ENCODE data around the gene TRIM69.

- no peak for TF ChIP-seq CTCF (conservative IDR thresholded peaks at IDR 0.05 in 1 of 2, IDR thresholded peaks at IDR 0.05 in 1 of 2; ENCODE audit: low read depth in 1 of 2, low read length in 2 of 2)
- TF ChIP-seq EZH2 (IDR thresholded peaks at IDR 0.05; ENCODE audit: low read length, missing control alignments) = no peak
Observed at GRCh38 chr15:44753345-44753744, 17.0 kb downstream of the TRIM69 start.

Data from fibroblast of lung (primary cell).